Measurements from ENCODE around the gene VPS13D.
"Not testable (repeated sequence)": the region's sequence is repeated elsewhere in the genome, so short reads cannot be mapped to it uniquely, and the experiment has no call there.

VPS13D gene

DNA sequence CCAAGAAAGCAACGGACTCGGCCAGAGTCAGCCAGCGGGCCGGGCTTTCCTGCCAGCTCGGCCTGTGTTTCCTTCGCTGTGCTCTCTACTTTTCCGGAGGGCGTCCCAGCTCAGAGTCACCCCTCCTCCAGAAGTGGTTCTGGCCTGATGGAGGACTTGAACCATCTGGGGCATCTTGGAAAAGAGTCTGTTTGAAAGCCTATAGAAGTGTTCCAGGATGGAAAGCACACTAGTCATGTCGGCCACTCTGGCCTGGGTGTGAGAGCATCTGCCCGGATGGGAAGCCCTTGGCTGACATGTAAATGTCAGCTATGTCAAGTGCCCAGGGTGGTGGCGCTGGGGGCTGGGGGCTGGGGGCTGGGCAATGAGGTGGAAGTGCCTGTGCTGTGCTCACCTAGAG, 274.8 kb downstream of the VPS13D start:
- no peak for DNase-seq

DNA sequence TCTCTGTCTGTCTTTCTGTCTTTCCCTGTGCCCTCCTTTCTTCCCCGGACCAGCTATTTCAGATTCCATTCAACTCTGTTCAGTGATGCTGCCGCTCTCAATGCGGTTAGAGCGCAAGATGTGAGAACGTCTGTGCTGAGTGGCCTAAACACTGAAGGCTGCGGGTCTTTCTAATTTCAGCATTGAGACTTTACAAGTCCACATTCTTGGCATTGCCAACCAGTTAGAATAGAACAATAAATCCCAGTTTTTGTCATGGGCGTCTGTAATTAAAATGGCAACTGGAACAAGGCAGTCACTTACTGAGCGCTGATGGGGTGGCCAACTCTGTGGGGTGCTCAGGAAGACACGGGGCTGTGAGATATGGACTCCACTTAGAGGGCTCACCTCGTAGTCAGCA, 275.4 kb downstream of the VPS13D start:
- DNase-seq: no peak

DNA sequence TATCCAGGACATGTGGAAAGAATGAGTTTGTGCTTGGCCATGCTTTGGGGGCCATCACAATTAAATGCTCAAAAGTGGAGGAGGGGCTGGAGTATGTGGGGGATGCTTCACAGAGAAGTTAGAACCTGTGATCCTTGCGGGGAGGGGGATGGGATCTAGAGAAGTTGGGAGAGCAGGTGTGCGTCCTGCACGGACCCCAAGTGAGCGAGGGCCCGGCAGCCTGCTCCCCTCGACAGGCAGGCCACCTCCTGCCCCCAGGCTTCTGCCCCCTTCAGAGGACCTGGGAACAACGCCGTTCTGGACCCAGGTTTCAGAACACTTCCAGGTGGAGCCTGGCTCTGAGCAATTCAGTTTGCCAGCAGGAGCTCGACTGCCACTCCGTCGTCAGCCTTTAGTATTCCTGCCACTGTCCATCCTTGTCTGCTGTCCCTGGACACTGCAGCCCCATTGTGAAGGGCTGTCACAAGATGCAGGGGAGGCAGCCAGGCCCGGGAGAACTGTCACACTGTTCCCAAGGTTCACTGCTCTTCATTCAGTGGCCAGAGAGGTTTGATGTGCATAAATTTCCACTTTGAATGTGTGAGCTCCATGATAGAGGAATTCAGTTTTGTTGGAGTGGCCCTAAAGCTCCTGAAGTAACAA, 275.9 kb downstream of the VPS13D start:
- no peak for DNase-seq

DNA sequence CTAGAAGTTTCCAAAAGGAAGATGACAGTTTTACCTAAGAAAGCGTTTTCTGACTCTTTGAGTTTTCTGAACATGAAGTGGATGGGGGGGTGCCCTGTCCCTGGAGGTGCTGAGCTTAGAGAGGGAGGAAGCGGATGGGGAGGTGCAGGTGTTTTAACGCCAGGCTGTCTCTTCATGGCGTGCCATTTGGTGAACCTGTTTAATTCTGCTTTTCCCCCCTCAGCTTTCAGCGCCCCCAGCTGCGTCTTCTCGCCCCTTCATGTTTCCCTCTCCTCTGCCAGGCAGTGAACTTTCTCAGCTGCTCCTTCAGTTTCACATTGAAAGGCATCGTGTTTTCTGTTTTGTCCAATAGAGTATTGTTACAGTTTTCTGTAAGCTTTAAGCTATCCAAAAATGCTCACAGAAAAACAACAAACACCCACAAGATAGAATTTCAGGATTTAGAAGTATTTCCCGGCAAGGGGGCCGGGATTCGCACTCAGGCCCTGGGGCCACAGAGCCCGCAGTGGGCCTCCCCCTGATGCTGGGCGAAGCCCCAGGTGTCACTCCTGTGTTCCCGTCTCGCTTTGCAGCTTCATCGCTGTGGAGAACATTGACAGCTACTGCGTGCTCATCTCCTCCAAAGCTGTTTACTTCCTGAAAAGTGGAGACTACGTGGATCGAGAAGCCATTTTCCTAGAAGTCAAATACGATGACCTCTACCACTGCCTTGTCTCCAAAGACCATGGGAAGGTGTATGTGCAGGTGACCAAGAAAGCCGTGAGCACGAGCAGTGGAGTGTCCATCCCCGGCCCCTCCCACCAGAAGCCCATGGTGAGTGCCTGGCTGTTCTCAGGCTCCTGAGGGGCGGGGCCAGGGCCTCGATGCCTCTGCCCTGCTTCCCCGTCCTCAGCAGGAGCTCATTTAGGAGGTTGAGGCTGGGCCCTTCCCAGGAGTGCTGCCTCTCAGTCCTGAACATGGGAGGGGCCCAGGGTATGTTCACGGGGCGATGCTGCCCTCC, 276.8 kb downstream of the VPS13D start:
- no peak for DNase-seq

DNA sequence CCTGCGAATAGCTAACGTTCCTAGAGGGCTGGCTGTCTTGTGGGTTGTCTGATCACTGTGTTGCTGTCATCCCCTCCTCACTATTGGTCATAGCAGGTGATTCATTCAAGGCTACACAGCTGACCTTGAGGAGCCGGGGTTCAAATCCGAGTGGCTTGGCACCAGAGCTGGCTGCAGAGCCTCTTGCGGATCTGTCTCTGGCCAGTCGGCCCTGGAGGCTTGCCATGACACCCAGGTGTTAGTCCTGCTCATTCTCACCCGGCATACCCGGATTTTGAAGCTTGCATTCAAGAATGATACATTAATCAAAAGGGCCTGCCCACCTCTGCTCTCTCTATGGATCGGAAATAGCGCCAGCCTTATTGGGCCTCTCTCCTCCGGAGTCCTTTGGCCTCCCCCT, 277.8 kb downstream of the VPS13D start:
- no peak for DNase-seq

DNA sequence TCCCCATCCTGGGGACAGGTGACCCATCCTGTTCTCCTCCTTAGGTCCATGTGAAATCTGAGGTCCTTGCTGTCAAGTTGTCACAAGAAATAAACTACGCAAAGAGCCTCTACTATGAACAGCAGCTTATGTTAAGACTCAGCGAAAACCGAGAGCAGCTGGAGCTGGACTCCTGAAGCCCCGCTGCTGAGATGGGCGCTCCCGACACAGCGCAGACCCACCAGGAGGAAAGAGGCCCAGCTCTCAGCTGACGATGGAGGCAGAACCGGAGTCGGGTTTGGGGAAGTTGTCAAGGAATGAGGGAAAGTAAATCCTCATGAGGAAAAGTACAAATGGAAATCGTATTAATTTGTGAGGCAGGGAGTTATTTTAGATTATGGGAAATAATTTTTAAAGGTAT, 279.0 kb downstream of the VPS13D start:
- no peak for DNase-seq

DNA sequence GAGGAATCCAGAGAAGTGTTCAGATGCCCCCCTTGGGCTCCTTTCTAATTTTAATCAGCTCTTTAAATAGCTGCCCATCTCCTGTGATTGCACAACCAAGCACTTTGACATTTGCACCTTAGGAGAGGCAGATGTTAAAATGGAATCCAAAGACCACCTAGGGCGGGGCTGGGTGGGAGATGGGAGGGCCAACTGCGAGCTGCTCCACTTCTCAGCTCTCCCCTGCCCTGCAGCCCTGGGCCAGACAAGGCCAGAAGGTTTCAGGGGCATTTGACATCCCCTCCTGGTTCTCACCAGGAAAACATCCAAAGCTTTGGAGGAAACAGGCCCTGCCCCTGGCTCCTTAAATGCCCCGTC, 281.3 kb downstream of the VPS13D start:
- no peak for DNase-seq

DNA sequence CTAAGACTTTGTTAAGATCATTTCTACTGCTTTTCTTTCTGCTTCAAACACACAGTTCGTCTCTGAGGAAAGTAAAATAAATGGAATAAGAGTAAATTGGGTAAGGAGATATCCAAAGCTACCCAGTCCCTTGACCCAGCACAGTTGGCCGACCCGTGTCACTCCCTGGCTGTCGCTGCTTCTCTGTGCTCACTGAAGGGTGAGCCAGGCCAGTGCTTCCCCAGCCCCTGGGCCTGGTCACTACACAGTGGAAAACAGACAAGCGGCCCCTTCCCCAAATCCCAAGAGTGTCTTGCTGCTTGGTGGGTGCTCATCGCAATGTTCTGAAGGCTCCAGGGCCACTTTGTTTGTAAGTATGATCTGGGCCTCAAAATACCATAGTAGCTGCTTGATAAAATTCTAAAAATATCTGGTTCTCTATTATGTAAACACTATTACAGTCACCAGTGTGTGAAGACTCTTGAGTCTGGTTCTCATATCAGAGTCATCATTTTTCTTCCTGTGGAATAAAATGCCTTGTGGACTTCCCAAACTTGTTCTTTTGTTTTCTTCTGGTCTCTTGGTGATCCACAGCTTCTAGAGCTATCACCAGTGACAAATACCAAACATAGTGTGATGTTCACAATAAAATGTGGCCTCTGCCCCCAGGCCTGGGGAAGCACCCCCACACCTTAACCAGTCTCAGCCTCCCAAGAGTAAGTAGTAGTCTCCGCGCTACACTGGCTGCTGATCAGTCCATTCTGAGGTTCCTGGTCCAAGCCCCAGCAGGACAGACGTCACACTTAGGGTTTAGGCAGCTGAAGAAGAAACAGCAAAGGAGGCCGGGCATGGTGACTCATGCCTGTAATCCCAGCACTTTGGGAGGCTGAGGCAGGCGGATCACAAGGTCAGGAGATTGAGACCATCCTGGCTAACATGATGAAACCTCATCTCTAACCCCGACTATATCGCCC, 282.0 kb downstream of the VPS13D start:
- DNase-seq: no peak

DNA sequence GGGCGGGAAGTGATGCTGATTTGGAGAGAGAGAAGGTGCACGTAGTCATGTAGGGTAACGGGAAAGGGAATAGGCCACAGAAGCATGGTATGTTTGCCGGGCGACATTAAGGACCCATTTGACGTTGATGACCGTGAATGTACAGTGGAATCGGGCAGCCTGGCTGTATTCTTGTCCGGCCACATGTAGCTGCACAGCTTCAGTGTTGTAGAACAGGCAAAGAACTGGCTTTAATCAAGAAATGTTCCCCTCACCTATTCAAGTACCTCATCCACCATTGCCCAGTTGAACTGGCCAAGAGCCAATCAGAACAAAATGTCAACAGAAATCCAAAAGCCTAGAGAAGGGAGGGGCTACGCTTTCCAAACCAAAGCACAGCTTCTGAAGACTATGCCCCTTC, 283.4 kb downstream of the VPS13D start:
- no peak for DNase-seq

DNA sequence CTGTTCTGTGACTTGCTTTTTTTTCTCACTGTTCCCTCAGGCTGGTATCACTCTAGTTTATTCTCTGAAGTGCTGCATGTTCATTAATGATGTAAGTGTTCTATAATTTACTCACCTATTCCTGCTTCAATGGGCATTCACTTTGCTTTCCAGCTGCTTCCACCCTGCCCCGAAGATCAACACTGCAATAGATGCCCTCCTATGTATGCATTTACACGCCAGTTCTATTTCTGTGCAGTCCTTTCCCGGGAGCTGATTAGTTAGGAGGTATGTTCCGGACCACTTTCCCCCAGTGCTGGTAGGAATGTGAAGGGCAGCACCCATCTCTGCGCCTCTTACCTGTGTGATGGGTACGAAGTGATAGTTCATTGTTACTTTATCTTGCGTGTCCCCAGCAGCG, 284.8 kb downstream of the VPS13D start:
- DNase-seq: no peak

DNA sequence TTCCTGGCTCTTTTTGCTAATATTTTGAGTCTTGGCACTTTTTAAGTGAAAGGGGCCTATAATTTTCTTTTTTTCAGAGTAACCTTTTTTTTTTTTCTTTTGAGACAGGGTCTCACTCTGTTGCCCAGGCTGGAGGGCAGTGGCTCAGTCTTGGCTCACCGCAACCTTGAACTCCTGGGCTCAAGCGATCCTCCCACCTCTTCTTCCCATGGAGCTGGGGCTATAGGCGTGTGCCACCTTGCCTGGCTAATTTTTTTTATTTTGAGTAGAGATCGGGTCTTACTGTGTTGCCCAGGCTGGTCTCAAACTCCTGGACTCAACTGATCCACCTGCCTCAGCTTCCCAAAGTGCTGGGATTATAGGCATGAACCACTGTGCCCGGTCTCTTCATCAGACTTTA, 285.4 kb downstream of the VPS13D start:
- no peak for DNase-seq

DNA sequence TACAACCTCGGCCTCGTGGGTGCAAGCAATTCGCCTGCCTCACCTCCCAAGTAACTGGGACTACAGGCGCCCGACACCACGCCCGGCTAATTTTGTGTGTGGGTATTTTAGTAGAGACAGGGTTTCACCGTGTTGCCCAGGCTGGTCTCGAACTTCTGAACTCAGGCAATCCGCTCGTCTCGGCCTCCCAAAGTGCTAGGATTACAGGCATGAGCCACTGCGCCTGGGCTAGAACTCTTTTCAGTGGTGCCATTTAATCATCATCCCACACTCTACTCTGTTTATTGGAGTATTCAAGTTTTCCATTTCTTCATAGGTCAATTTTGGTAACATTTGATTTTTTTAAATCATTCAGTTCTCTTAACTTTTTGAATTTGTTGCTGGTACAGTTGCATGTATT, 286.9 kb downstream of the VPS13D start:
- DNase-seq: no peak

DNA sequence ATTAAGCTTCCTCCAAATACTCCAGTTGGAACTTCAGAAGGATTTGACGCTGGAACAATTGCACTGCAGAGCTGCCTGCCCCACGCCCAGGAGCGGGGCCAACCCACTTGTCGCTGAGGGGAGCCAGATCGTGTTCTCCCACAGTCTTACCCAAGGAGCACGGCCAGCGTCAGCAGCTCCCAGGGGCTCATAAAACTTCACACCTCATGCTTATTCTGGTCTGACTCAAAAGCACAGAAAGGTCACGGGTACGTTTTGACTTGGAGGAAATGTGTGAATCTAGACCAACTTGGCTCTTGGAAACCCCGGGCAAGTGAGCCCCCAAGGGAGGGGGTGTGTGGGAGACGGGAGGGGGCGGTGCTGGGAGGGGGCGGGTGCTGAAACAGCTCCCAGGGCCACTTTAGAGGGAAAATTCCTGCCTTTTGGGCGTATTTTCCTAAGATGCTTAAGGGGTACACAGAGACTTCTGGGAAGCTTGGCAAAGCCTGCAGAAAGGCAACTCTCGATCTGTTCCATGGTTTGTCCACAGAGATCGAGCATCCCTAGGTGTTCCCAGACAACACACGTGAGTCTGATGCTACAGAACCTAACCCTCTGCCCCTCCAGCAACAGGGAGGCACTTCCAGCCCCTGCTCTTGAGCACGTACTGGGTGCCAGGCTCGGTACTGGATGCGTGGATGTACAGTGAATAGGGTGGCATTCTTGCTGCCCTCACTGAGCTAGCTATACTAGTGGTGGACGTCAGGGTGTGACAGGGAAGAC, 289.3 kb downstream of the VPS13D start:
- no peak for DNase-seq

DNA sequence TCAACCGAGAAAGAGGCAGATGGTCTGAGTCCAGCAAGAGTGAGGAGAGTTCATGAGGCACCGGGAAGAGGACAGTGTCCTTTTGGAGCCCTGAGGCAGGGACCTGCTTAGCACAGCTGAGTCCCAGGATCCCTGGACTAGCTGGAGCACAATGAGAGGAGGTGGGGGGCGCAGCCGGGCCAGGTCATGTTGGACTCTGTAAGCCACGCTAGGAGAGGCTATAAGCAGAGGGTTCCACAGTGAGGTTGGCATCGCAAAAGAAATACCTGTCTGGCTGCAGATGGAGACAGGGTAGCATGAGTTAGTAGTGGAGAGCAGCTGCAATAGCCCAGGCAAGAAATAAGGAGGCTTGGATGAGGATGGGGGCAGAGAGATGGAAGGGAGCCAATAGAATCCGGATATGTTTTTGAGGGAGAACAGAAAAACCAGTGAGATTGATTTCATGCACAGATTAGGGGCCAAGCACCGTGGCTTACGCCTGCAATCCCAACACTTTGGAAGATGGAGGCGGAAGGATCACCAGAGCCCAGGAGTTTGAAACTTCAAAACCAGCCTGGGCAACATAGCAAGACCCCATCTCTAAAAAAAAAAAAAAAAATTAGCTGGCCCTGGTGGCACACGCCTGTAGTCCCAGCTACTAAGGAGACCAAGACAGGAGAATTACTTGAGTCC, 290.0 kb downstream of the VPS13D start:
- no peak for DNase-seq

DNA sequence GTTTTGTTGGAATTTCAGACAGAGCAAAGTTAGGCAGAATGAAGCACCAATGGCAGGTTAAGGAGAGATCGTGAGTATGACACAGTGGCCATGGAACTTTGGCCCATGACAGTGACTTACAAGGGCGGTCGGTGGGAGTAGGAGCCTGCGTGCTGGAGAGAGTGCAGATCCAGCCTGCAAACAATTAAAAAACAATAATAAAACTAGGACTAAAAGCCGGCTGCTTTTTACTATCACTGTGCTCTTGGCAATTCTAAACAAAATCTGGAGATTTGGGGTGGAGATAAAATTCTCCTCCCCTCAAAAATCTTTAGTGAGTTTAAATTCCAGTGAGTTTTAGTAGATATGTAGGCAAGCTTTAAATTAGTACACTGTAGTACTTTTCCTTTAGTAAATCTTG, 291.3 kb downstream of the VPS13D start:
- DNase-seq: no peak

DNA sequence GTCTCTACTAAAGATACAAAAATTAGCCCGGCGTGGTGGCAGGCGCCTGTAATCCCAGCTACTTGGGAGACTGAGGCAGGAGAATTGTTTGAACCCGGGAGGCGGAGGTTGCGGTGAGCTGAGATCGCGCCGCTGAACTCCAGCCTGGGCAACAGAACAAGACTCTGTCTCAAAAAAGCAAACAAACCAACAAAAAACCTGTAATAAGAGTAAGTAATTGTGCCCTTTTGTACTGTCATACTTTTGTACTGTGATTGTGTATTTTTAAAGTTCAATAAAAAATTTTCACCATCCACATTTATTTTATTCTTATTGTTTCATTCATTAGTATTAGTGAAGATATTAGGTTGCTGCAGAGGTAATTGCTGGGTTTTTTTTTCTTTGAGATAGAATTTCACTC, 292.9 kb downstream of the VPS13D start:
- DNase-seq: not testable (repeated sequence)

DNA sequence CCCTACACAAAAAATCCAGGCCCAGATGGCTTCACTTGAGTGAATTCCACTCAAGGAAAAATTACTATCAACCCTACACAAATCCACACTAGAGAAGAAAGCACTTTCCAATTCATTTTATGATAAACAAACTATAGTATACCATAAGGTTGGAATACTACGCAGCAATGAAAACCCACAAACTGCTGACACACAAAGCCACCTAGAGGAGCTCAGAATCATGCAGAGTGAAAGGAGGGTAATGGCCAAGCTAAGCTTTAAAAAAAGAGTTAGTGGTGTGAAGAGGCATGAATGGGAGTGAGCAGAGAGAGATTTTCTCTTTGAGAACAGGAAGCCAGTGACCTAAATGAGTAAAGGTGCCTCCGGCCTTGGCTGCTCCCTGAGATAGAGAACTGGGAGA, 294.4 kb downstream of the VPS13D start:
- DNase-seq: no peak

DNA sequence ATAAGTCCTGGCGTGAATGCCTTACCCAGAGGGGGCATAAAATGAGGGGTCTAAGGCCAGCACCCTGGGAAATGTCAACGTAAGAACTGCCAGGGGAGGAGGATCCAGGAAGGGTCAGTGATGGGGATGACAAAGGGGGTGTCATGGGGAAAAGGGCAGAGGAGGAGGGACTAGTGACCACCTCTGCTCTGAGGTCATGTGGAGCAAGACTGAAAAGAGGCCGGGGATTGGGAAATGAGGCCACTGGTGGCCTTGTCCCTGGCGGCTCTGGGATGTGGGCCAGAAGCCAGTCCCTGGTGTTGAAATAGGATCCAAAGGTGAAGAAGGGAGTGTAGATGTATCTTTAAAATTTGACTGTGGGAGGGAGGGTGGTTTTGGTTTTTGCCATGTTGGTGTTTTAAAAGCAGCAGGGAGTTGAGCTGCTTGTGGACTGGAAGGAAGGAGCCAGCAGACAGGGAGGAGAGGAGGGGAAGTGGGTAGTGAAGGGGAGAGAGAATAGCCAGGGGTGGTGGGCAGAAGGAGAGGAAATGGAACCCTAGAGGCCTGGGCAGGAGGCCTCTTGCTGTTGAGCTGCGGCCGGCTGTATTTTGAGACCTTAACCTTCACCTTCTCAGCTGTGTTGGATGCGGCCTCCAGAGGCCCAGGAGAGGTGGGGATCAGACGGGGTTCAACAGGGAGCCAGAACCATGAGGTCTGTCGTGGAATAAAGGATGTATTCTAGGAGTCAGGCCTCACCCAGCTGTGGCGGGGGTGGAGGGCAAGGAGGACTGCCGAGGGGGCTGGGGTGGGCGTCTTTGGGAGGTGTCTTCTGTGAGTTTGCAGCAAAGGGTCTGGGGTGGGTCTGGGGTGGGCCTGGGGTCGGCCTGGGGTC, 295.7 kb downstream of the VPS13D start:
- peak; percentile 1 for DNase-seq

DNA sequence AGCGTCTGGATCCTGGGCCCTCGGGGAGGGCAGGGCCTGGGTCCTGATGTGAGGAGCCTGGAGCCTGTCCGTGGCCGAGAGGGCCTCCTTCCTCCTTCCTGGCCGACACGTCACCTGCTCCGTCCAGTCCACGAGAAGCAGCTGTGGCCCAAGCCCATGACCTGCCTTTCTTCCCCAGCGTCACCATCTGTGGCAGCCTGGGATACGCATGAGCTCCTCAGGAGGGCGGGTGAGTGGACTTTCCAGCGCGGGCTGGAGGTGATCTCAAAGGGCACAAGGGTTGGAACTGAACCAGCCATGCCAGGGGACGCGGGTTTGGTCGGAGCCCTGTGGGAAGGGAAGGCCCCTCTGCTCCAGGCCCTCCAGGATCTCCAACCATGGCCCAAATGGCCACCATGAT, 297.7 kb downstream of the VPS13D start:
- DNase-seq: no peak

DNA sequence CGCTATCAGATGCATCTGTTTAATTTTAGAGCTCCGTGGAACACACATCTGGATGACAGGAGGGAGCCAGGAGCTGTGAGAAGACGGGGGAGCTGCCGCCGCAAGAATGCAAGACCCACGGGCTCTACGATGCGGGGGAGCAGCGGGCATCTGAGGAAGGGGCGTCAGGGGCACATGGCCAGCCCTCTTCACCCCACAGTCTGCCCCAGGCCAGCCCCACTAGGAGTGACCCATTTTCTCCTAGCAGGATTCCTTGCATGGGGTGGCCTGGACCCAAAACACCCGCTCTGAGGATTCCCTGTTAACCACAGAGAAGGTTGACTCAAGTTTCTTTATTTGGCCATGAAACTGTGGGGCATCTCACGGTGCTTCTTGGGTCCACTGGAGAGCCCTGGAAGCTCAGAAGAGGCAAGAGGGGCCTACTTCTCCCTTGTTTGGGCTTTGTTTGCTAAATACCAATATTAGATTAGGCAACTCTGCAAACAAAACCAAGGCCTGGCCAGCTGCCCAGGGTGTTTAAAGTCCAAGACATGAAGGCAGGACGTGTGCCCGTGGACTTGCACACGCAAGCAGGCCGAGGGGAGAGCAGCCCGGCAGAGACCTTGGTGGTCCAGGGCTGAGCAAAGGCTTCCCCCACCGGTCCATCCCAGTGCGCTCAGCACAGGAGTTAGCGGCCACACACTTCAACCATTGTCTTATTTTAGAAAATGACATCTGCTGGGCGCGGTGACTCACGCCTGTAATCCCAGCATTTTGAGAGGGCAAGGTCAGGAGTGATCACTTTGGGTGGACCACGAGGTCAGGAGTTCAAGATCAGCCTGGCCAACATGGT, 298.4 kb downstream of the VPS13D start:
- DNase-seq: no peak

Measured in activated CD8-positive, alpha-beta memory T cell treated with anti-CD3 and anti-CD28 coated beads, Interleukin-2, amount 50 U/mL, for 4 hours (primary cell).